Measurements from ENCODE around the gene LINGO3. TPM values are rescaled to one million over a fixed set of nuclear protein-coding genes. Genes with fewer than 3 reads are reported as not detected.

Gene LINGO3
- total RNA-seq, 3 donors from 2014 or later (not counting 1 experiment from before 2014, with no cell fraction given) = 0.68 to 1.0 (median 0.84) TPM

DNA sequence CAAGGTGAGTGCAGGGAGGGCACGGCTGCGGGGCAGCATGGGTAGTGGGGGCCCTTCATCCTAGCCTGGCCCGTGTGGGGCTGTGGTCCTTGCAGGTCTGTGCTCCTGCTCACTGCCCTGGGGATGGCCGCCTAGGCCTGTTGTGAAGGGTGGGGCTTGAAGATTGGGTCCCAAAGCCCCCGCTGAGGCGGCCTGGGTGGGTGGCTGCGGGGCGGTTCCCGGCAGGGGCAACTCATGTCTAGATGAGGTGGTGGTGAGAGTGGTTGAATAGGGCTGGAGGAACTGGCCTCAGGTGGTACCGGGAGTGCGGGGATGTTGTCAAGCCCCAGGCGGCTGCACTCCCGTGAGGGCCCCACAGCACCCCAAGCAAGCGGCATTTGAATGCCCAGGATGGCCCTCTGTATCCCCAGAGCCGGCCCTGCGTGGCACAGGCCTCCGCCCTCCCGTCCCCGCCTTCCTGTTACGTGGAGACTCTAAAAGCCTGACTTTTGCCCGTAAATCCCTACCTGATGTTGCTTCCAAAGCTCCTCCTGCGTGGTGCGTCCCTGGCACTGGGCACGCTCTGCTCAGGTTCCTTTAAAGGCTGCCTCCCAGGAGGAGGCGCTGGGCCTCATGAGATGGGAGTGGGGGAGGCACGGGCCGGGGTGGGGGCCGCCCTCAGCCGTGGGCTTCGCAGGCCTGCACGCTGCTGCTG lies 35.5 kb upstream of the LINGO3 start:
- Mint-ChIP-seq H3K36me3 (no peaks in the 10 kb centered on the region), H3K4me3 (no peak overlapping the region), H3K9me3 (no peaks in the 10 kb centered on the region), H3K27me3 (ENCODE audit: low read depth in 2 of 2) (no peaks in the 10 kb centered on the region), H3K4me1 (peaks cover 0 to 5% of the 10 kb centered on the region in 2 donors), H3K27ac (no peak overlapping the region)
- Histone ChIP-seq H3K9me3 (ENCODE audit: control insufficient read depth, insufficient read depth, low read length) (no peaks in the 10 kb centered on the region), H3K4me3 (ENCODE audit: low read length) (no peak overlapping the region), H3K27ac (ENCODE audit: low read length) (no peak overlapping the region), H3K36me3 (ENCODE audit: control insufficient read depth, insufficient read depth, low read length) (peaks cover 16% of the 10 kb centered on the region), H3K27me3 (ENCODE audit: control insufficient read depth, insufficient read depth, low read length) (no peaks in the 10 kb centered on the region), H3K4me1 (ENCODE audit: control insufficient read depth, insufficient read depth, low read length) (no peaks in the 10 kb centered on the region)
- WGBS (ENCODE audit: insufficient coverage) = 92% methylated on average over 31 of the region's 31 CpGs
- intact Hi-C loops (cut with micrococcal nuclease) = no loop called here
- no peak for ATAC-seq
- TF ChIP-seq, protein P1, sequence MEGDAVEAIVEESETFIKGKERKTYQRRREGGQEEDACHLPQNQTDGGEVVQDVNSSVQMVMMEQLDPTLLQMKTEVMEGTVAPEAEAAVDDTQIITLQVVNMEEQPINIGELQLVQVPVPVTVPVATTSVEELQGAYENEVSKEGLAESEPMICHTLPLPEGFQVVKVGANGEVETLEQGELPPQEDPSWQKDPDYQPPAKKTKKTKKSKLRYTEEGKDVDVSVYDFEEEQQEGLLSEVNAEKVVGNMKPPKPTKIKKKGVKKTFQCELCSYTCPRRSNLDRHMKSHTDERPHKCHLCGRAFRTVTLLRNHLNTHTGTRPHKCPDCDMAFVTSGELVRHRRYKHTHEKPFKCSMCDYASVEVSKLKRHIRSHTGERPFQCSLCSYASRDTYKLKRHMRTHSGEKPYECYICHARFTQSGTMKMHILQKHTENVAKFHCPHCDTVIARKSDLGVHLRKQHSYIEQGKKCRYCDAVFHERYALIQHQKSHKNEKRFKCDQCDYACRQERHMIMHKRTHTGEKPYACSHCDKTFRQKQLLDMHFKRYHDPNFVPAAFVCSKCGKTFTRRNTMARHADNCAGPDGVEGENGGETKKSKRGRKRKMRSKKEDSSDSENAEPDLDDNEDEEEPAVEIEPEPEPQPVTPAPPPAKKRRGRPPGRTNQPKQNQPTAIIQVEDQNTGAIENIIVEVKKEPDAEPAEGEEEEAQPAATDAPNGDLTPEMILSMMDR (IDR thresholded peaks at IDR 0.05) = no peak
- DNase-seq = no peak

DNA sequence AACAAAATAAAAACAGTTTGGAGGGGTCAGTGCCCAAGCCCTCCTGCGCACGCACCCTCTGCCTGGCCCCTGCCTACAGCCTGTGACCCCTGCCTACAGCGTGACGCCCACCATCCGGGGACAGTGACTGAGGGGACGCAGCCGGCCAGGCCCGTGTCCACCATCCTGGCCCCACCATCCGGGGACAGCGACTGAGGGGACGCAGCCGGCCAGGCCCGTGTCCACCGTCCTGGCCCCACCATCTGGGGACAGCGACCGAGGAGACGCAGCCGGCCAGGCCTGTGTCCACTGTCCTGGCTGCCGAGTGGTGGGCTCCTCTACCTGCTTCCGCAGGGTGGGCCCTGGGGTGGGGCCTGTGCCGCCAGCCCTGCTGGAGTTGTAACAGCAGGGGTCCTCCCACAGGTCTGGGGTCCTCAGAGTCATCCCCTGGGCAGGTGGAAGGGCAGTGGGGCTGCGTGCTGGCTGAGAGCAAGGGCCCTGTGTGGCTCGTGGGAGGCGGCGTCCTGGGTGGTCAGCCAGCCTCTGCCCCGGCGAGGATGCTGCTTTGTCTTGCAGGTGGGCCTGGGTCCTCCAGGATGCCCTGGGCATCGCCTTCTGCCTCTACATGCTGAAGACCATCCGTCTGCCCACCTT lies 34.8 kb upstream of the LINGO3 start:
- Mint-ChIP-seq H3K27ac (no peak overlapping the region), H3K4me3 (no peak overlapping the region), H3K4me1 (peaks cover 0 to 5% of the 10 kb centered on the region in 2 donors), H3K27me3 (ENCODE audit: low read depth in 2 of 2) (no peaks in the 10 kb centered on the region), H3K36me3 (no peaks in the 10 kb centered on the region), H3K9me3 (no peaks in the 10 kb centered on the region)
- DNase-seq = no peak
- intact Hi-C loops (cut with micrococcal nuclease) = no loop called here
- Histone ChIP-seq H3K27me3 (ENCODE audit: control insufficient read depth, insufficient read depth, low read length) (no peaks in the 10 kb centered on the region), H3K9me3 (ENCODE audit: control insufficient read depth, insufficient read depth, low read length) (no peaks in the 10 kb centered on the region), H3K36me3 (ENCODE audit: control insufficient read depth, insufficient read depth, low read length) (peaks cover 15% of the 10 kb centered on the region), H3K4me3 (ENCODE audit: low read length) (no peak overlapping the region), H3K4me1 (ENCODE audit: control insufficient read depth, insufficient read depth, low read length) (no peaks in the 10 kb centered on the region), H3K27ac (ENCODE audit: low read length) (no peak overlapping the region)
- TF ChIP-seq, protein P1 (IDR thresholded peaks at IDR 0.05) = no peak
- 97% methylated on average over 29 of the region's 29 CpGs for WGBS (ENCODE audit: insufficient coverage)
- ATAC-seq = no peak

DNA sequence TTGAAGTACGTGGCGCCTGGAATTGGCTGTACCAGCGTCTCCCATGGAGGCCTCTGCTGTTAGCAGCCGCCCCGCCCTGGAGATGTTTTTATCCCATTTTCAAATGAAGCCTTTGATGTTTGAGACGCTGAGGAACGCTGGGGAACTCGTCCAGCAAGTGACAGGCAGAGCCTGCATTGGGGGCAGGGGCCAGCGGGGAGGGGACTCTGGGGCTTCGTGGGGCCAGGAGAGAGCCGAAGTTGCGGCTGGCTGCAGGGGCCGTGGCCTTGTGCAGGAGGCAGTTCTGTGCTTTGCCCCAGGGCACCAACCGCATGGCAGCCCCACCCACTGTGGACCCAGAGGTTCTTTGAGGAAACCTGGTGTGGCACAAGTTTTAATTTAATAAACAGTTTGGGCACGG lies 34.0 kb upstream of the LINGO3 start:
- Histone ChIP-seq H3K4me3 (ENCODE audit: low read length) (no peak overlapping the region), H3K4me1 (ENCODE audit: control insufficient read depth, insufficient read depth, low read length) (no peaks in the 10 kb centered on the region), H3K27ac (ENCODE audit: low read length) (no peak overlapping the region), H3K27me3 (ENCODE audit: control insufficient read depth, insufficient read depth, low read length) (no peaks in the 10 kb centered on the region), H3K9me3 (ENCODE audit: control insufficient read depth, insufficient read depth, low read length) (no peaks in the 10 kb centered on the region), H3K36me3 (ENCODE audit: control insufficient read depth, insufficient read depth, low read length) (peaks cover 17% of the 10 kb centered on the region)
- TF ChIP-seq, protein P1 (IDR thresholded peaks at IDR 0.05) = no peak
- no peak overlapping the region for H3K27ac Mint-ChIP-seq
- no peaks in the 10 kb centered on the region for H3K36me3 Mint-ChIP-seq
- intact Hi-C loops (cut with micrococcal nuclease) = no loop called here
- H3K4me3 Mint-ChIP-seq = no peak overlapping the region
- H3K4me1 Mint-ChIP-seq = peaks cover 0 to 5% of the 10 kb centered on the region in 2 donors
- ATAC-seq (no peak), DNase-seq (no peak)
- H3K9me3 Mint-ChIP-seq = no peaks in the 10 kb centered on the region
- no peaks in the 10 kb centered on the region for H3K27me3 Mint-ChIP-seq (ENCODE audit: low read depth in 2 of 2)
- WGBS (ENCODE audit: insufficient coverage) = 89% methylated on average over 15 of the region's 15 CpGs

Data from natural killer cell (primary cell).